Motor neuron (in vitro differentiated cells): ENCODE data around the gene ASCL2. TPM values are rescaled to one million over a fixed set of nuclear protein-coding genes. Genes with fewer than 3 reads are reported as not detected.

Source experiments
- ATAC-seq, 8 experiments: fragments of 200-7000 bp; cut with Tn5 transposase; replicated peaks in 6 of 8; 2 replicates each; pipeline ENCODE4 v1.8.0; 2021; ENCODE audit warnings: mild to moderate bottlenecking in 8 of 8, moderate library complexity in 8 of 8
- H3K27ac ChIP-seq, 2 donors: fragments of 250-450 bp; sonication (Bioruptor Pico); 2 replicates each; pipeline ENCODE4 v1.9.0; 2021; ENCODE audit warnings: antibody characterized with exemption in 2 of 2, mild to moderate bottlenecking in 2 of 2, moderate library complexity in 1 of 2
- H3K4me1 ChIP-seq, 2 donors: fragments of 250-450 bp; sonication (Bioruptor Pico); replicated peaks in 1 of 2; 2 replicates each; pipeline ENCODE4 v1.6.1; 2021; ENCODE audit warnings: antibody characterized with exemption in 2 of 2, mild to moderate bottlenecking in 2 of 2, moderate library complexity in 1 of 2
- H3K4me3 ChIP-seq, 5 donors: fragments of 250-450 bp; sonication (Bioruptor Pico); 2 replicates each; pipeline ENCODE4 v1.9.0; 2021; ENCODE audit warnings: antibody characterized with exemption in 5 of 5, mild to moderate bottlenecking in 5 of 5, moderate library complexity in 4 of 5
- whole genome bisulfite sequencing, 10 experiments: fragments of 450-650 bp; shearing (Covaris generic); methylation state at CpG; one replicate each; pipeline ENCODE4 v1.0.0; 2022; 5-methylcytosine and 5-hydroxymethylcytosine counted together
- in situ Hi-C, 9 experiments: fragments of 400-800 bp; cut with MboI; loops; one replicate each; pipeline ENCODE4 v1.15.0; 2021; ENCODE audit warnings: low sequenced_read_pairs in 9 of 9, low pct_unique_long_range_greater_than_20kb in 2 of 9; ENCODE audit not compliant: unreplicated experiment in 9 of 9
- total RNA-seq, 8 experiments: library from RNA; unstranded; fragments of 300-600 nt; gene quantifications; 2 replicates each; pipeline versions ENCODE4 v1.2.3 to v1.2.4, GENCODE V29; 2022

ASCL2 gene
- total RNA-seq, 8 experiments from 2014 or later, result 0.11 to 0.76 (median 0.45) TPM; not detected in 3

GRCh38 chr11:2235588-2236326, 34.6 kb downstream of the ASCL2 start:
- no peaks in the 10 kb centered on the region for H3K4me1 ChIP-seq
- in situ Hi-C loops, result loop anchor here in 1 of 9 experiments (25.0 kb wide), 1 partner anchor 652 kb away; the partner anchor contains the start of gene CDKN1C
- WGBS, 10 experiments, result 20 to 100% (median 71%) methylated on average over 1 to 6 of the region's 14 CpGs; no CpG with 5 or more reads in 2 of the 10 experiments
- H3K27ac ChIP-seq, result no peak overlapping the region
- ATAC-seq, result no peak
- H3K4me3 ChIP-seq, result no peak overlapping the region

GRCh38 chr11:2234963-2235362, 35.4 kb downstream of the ASCL2 start:
- ATAC-seq, result no peak
- Histone ChIP-seq H3K4me3 (no peak overlapping the region), H3K4me1 (no peaks in the 10 kb centered on the region), H3K27ac (no peak overlapping the region)
- 30 to 100% (median 59%) methylated on average over 1 to 3 of the region's 10 CpGs; no CpG with 5 or more reads in 6 of the 10 experiments for WGBS, 10 experiments
- in situ Hi-C loops, result loop anchor here in 1 of 9 experiments (25.0 kb wide), 1 partner anchor 652 kb away; the partner anchor contains the start of gene CDKN1C

GRCh38 chr11:2233693-2234455, 36.5 kb downstream of the ASCL2 start:
- H3K4me3 ChIP-seq, result no peak overlapping the region
- WGBS, 10 experiments, result 34 to 100% (median 83%) methylated on average over 2 to 10 of the region's 10 CpGs
- no peak for ATAC-seq

GRCh38 chr11:2229713-2230297, 40.6 kb downstream of the ASCL2 start:
- in situ Hi-C loops, result loop anchor here in 1 of 9 experiments (25.0 kb wide), 1 partner anchor 657 kb away; the partner anchor contains the start of gene CDKN1C
- H3K4me3 ChIP-seq, result no peak overlapping the region
- WGBS, 10 experiments, result 0 to 79% (median 50%) methylated on average over 1 to 2 of the region's 2 CpGs; no CpG with 5 or more reads in 1 of the 10 experiments

More at GRCh38 chr11:2233693-2234455, 36.5 kb downstream of the ASCL2 start:
- Histone ChIP-seq H3K27ac (no peak overlapping the region), H3K4me1 (no peaks in the 10 kb centered on the region)
- in situ Hi-C loops, result loop anchor here in 1 of 9 experiments (25.0 kb wide), 1 partner anchor 653 kb away; the partner anchor contains the start of gene CDKN1C

GRCh38 chr11:2224254-2224653, 46.1 kb downstream of the ASCL2 start:
- no peak overlapping the region for H3K27ac ChIP-seq
- ATAC-seq, result no peak
- in situ Hi-C loops, result loop anchor here in 2 of 9 experiments (25.0 kb wide), 2 partner anchors 188 to 288 kb away; partner anchors contain the start of gene TSSC4 (in 1 of the 2)
- no peak overlapping the region for H3K4me3 ChIP-seq
- H3K4me1 ChIP-seq, result no peaks in the 10 kb centered on the region
- 80 to 100% (median 100%) methylated on average over 1 of the region's 1 CpG; no CpG with 5 or more reads in 1 of the 10 experiments for WGBS, 10 experiments

More at GRCh38 chr11:2229713-2230297, 40.6 kb downstream of the ASCL2 start:
- no peak for ATAC-seq
- Histone ChIP-seq H3K4me1 (no peaks in the 10 kb centered on the region), H3K27ac (no peak overlapping the region)

- H3K4me3 ChIP-seq, result no peak overlapping the region
- 30 to 100% (median 50%) methylated on average over 1 to 4 of the region's 5 CpGs for WGBS, 10 experiments
- no peak for ATAC-seq
- H3K4me1 ChIP-seq, result no peaks in the 10 kb centered on the region
- in situ Hi-C loops, result loop anchor here in 2 of 9 experiments (25.0 kb wide), 2 partner anchors 189 to 289 kb away; partner anchors contain the start of gene TSSC4 (in 1 of the 2)
- H3K27ac ChIP-seq, result no peak overlapping the region
Observed at GRCh38 chr11:2223153-2223794, 47.1 kb downstream of the ASCL2 start.

GRCh38 chr11:2222451-2222850, 47.9 kb downstream of the ASCL2 start:
- Histone ChIP-seq H3K4me3 (no peak overlapping the region), H3K4me1 (no peaks in the 10 kb centered on the region), H3K27ac (no peak overlapping the region)
- in situ Hi-C loops, result loop anchor here in 2 of 9 experiments (25.0 kb wide), 2 partner anchors 190 to 290 kb away; partner anchors contain the start of gene TSSC4 (in 1 of the 2)
- no peak for ATAC-seq
- WGBS, 10 experiments, result 0 to 82% (median 61%) methylated on average over 1 to 4 of the region's 4 CpGs

- in situ Hi-C loops, result loop anchor here in 2 of 9 experiments (25.0 kb wide), 2 partner anchors 191 to 291 kb away; partner anchors contain the start of gene TSSC4 (in 1 of the 2)
- no peak for ATAC-seq
- Histone ChIP-seq H3K27ac (no peak overlapping the region), H3K4me3 (no peak overlapping the region), H3K4me1 (no peaks in the 10 kb centered on the region)
- WGBS, 10 experiments, result 0 to 89% (median 86%) methylated on average over 1 of the region's 1 CpG; no CpG with 5 or more reads in 7 of the 10 experiments
Observed at GRCh38 chr11:2221591-2221990, 48.8 kb downstream of the ASCL2 start.

- in situ Hi-C loops, result loop anchor here in 2 of 9 experiments (25.0 kb wide), 2 partner anchors 191 to 291 kb away; partner anchors contain the start of gene TSSC4 (in 1 of the 2)
- no peak for ATAC-seq
- Histone ChIP-seq H3K27ac (no peak overlapping the region), H3K4me1 (no peaks in the 10 kb centered on the region), H3K4me3 (no peak overlapping the region)
- WGBS, 10 experiments, result 0 to 100% (median 27%) methylated on average over 1 of the region's 1 CpG; no CpG with 5 or more reads in 4 of the 10 experiments
Observed at GRCh38 chr11:2221024-2221423, 49.4 kb downstream of the ASCL2 start.

GRCh38 chr11:2220173-2220771, 50.1 kb downstream of the ASCL2 start:
- 0 to 60% (median 20%) methylated on average over 2 to 3 of the region's 3 CpGs; no CpG with 5 or more reads in 3 of the 10 experiments for WGBS, 10 experiments
- no peak overlapping the region for H3K4me3 ChIP-seq
- H3K4me1 ChIP-seq, result no peaks in the 10 kb centered on the region
- no peak overlapping the region for H3K27ac ChIP-seq
- in situ Hi-C loops, result loop anchor here in 2 of 9 experiments (25.0 kb wide), 2 partner anchors 192 to 292 kb away; partner anchors contain the start of gene TSSC4 (in 1 of the 2)
- ATAC-seq, result no peak

- Histone ChIP-seq H3K4me1 (no peaks in the 10 kb centered on the region), H3K4me3 (no peak overlapping the region), H3K27ac (no peak overlapping the region)
- WGBS, 10 experiments, result 0 to 100% (median 80%) methylated on average over 1 to 5 of the region's 6 CpGs; no CpG with 5 or more reads in 3 of the 10 experiments
- ATAC-seq, result no peak
- in situ Hi-C loops, result loop anchor here in 2 of 9 experiments (25.0 kb wide), 2 partner anchors 193 to 293 kb away; partner anchors contain the start of gene TSSC4 (in 1 of the 2)
Observed at GRCh38 chr11:2219318-2220017, 50.9 kb downstream of the ASCL2 start.
